HepG2 (cell line): ENCODE results near the gene CGB8. TPM values are rescaled to one million over a fixed set of nuclear protein-coding genes. Genes with fewer than 3 reads are reported as not detected.

Source experiments
- ATAC-seq: fragments of 200-7000 bp; cut with Tn5 transposase; 3 replicates; pipeline ENCODE4 v1.9.1; 2020; ENCODE audit warnings: mild to moderate bottlenecking, moderate library complexity
- BruUV-seq: library from RNA; stranded (reverse); fragments of 400-500 nt; replicated peaks from 2 replicates; lab custom pipeline; 2021; lab: Mats Ljungman, UMichigan
- CTCF ChIA-PET: fragments of 300-600 bp; formaldehyde crosslinking; extraction: SDS; loops from one replicate; lab custom pipeline; 2021; ENCODE audit warnings: low total read pairs, inconsistent platforms, low intra/inter-chr PET ratio; lab: Yijun Ruan, JAX
- POLR2A ChIA-PET: fragments of 350-600 bp; sonication (Branson Sonifier 250); formaldehyde crosslinking; loops from one replicate; lab custom pipeline; 2020; ENCODE audit warnings: antibody characterized with exemption, inconsistent platforms; lab: Yijun Ruan, JAX
- DNase-seq: peaks from one replicate; pipeline ENCODE4 v3.0.0-alpha.2; 2015; ENCODE audit warnings: low spot score
- FAIRE-seq: peaks from 3 replicates; lab custom pipeline; 2011; peaks lifted over from hg19 to GRCh38; lab: Jason Lieb, UNC
- H2AFZ ChIP-seq: one replicate; pipeline ENCODE4 v1.6.1; 2011; ENCODE audit warnings: low read length, inconsistent platforms
- H3K27ac ChIP-seq: fragments of 300-600 bp; 3 replicates; pipeline ENCODE4 v1.8.0; 2011; ENCODE audit warnings: mixed run types, mild to moderate bottlenecking, mixed read lengths, low read length, inconsistent platforms; ENCODE audit not compliant: insufficient read depth; ENCODE audit errors: extremely low read length
- H3K27me3 ChIP-seq, 2 experiments: fragments of 200-600 bp in 1 of 2; 2 replicates in 1 of 2; 3 replicates in 1 of 2; pipeline versions ENCODE4 v1.6.0 to v1.8.0; 2011; ENCODE audit warnings: low read length in 2 of 2, mild to moderate bottlenecking in 2 of 2, moderate library complexity in 2 of 2, inconsistent platforms in 1 of 2; ENCODE audit not compliant: insufficient read depth in 2 of 2, control insufficient read depth in 1 of 2
- H3K36me3 ChIP-seq, 2 experiments: fragments of 200-600 bp in 1 of 2; replicated peaks in 1 of 2; 2 replicates in 1 of 2; 3 replicates in 1 of 2; pipeline versions ENCODE4 v1.5.1 to v1.8.0; 2011; ENCODE audit warnings: low read length in 2 of 2, inconsistent platforms in 1 of 2; ENCODE audit not compliant: insufficient read depth in 2 of 2, control insufficient read depth in 1 of 2
- H3K4me1 ChIP-seq: 2 replicates; pipeline ENCODE4 v1.5.1; 2012; ENCODE audit warnings: low read length, inconsistent platforms; ENCODE audit not compliant: insufficient read depth
- H3K4me2 ChIP-seq: 2 replicates; pipeline ENCODE4 v1.6.0; 2011; ENCODE audit warnings: low read depth, low read length, inconsistent platforms
- H3K4me3 ChIP-seq, 3 experiments: fragments of 200-600 bp in 1 of 3; sonication (generic), shearing (Covaris generic) in 1 of 3; replicated peaks in 1 of 3; 2 replicates each; pipeline ENCODE4 v1.5.1; 2011 to 2016; ENCODE audit warnings: low read length in 3 of 3, inconsistent platforms in 2 of 3, low read depth in 2 of 3, mild to moderate bottlenecking in 2 of 3, control low read depth in 1 of 3, mixed read lengths in 1 of 3; ENCODE audit not compliant: insufficient read depth in 1 of 3
- H3K79me2 ChIP-seq: one replicate; pipeline ENCODE4 v1.6.1; 2011; ENCODE audit warnings: low read length, inconsistent platforms; ENCODE audit not compliant: insufficient read depth
- H3K9ac ChIP-seq: 2 replicates; pipeline ENCODE4 v1.6.0; 2011; ENCODE audit warnings: mild to moderate bottlenecking, low read depth, low read length, inconsistent platforms; ENCODE audit not compliant: insufficient read depth
- H3K9me3 ChIP-seq: 2 replicates; pipeline ENCODE4 v1.5.1; 2012; ENCODE audit warnings: mild to moderate bottlenecking, low read length
- H4K20me1 ChIP-seq: 2 replicates; pipeline ENCODE4 v1.6.0; 2011; ENCODE audit warnings: inconsistent platforms, mild to moderate bottlenecking, low read length, moderate library complexity; ENCODE audit not compliant: insufficient read depth
- MBD4 ChIP-seq: IDR thresholded peaks from 2 replicates; pipeline ENCODE4 v1.6.1; 2012; ENCODE audit warnings: low read length, inconsistent platforms, borderline replicate concordance
- MTERF4 ChIP-seq: sonication (generic); formaldehyde crosslinking; IDR thresholded peaks from 2 replicates; pipeline ENCODE4 v1.8.0; 2023; ENCODE audit warnings: mild to moderate bottlenecking, missing genetic modification reagents
- POGZ ChIP-seq: sonication (generic); formaldehyde crosslinking; IDR thresholded peaks from 2 replicates; pipeline ENCODE4 v1.4.0; 2020; ENCODE audit warnings: mild to moderate bottlenecking, missing genetic modification reagents
- RNF2 ChIP-seq: fragments of 450-650 bp; conservative IDR thresholded peaks from 2 replicates; pipeline ENCODE4 v1.6.1; 2016; ENCODE audit warnings: low read depth
- RORA ChIP-seq: sonication (generic); formaldehyde crosslinking; IDR thresholded peaks from 2 replicates; pipeline ENCODE4 v1.5.0; 2020; ENCODE audit warnings: mild to moderate bottlenecking, missing genetic modification reagents, moderate library complexity
- TCF7 ChIP-seq: sonication (generic); IDR thresholded peaks from 2 replicates; pipeline ENCODE4 v1.6.1; 2016; ENCODE audit warnings: antibody characterized with exemption, low read depth
- TEF ChIP-seq: sonication (generic); formaldehyde crosslinking; IDR thresholded peaks from 2 replicates; pipeline ENCODE4 v1.5.0; 2020; ENCODE audit warnings: missing genetic modification reagents
- ZBTB21 ChIP-seq: sonication (generic); formaldehyde crosslinking; IDR thresholded peaks from 2 replicates; pipeline ENCODE4 v1.4.0; 2020; ENCODE audit warnings: missing genetic modification reagents
- ZNF18 ChIP-seq: sonication (generic); formaldehyde crosslinking; IDR thresholded peaks from 2 replicates; pipeline ENCODE4 v1.8.0; 2022; ENCODE audit warnings: mild to moderate bottlenecking, missing genetic modification reagents; ENCODE audit not compliant: insufficient replicate concordance
- ZNF331 ChIP-seq: sonication (generic); formaldehyde crosslinking; IDR thresholded peaks from 2 replicates; pipeline ENCODE4 v1.4.0; 2020; ENCODE audit warnings: missing genetic modification reagents
- ZNF580 ChIP-seq: IDR thresholded peaks from 2 replicates; pipeline ENCODE4 v1.6.1; 2016; ENCODE audit warnings: low read depth, borderline replicate concordance
- ZNF672 ChIP-seq: sonication (generic); formaldehyde crosslinking; IDR thresholded peaks from 2 replicates; pipeline ENCODE4 v1.8.1; 2022; ENCODE audit warnings: missing genetic modification reagents
- ZNF691 ChIP-seq: sonication (generic); formaldehyde crosslinking; IDR thresholded peaks from 2 replicates; pipeline ENCODE4 v1.4.0; 2020; ENCODE audit warnings: missing genetic modification reagents, low read depth, mild to moderate bottlenecking, borderline replicate concordance
- WGBS: methylation state at CpG from one replicate; pipeline ENCODE4 v1.1.6; 2017; ENCODE audit warnings: low lambda C conversion rate; 5-methylcytosine and 5-hydroxymethylcytosine counted together
- in situ Hi-C: cut with HindIII; loops from 2 replicates; pipeline ENCODE4 v1.10.0; 2017; ENCODE audit warnings: low pct_unique_long_range_greater_than_20kb; ENCODE audit not compliant: extremely low pct_ligation_motif_present
- intact Hi-C: fragments of 100-400 bp; cut with micrococcal nuclease; formaldehyde crosslinking; loops from one replicate; pipeline ENCODE4 v1.10.0; 2022; ENCODE audit not compliant: unreplicated experiment
- polyA plus RNA-seq, 8 experiments: library from polyadenylated mRNA; depleted of rRNA in 3 of 8; stranded (reverse) in 7 of 8; unstranded in 1 of 8; fragments of >200 nt; fragmentation: Illumina TruSeq in 4 of 8; extraction: Trizol in 4 of 8; gene quantifications; 2 replicates each; pipeline versions ENCODE4 v1.2.1 to v1.2.3, GENCODE V29; 2011 to 2016; ENCODE audit warnings: low read depth in 4 of 8, missing spikeins in 1 of 8, mixed read lengths in 1 of 8; ENCODE audit not compliant: insufficient read depth in 1 of 8
- total RNA-seq, 5 experiments: library from RNA; depleted of rRNA; stranded (reverse); fragments of >200 nt; fragmentation: Illumina TruSeq; extraction: Trizol; gene quantifications; 2 replicates each; pipeline ENCODE4 v1.2.3, GENCODE V29; 2016; ENCODE audit warnings: low read depth in 1 of 5

CGB8 gene
- total and polyA plus RNA-seq, 2 of the 13 experiments (the other 11 are each of a cell fraction or from before 2014, with no cell fraction given) = not detected

- no peak for TF ChIP-seq ZNF18 (CRISPR knock-in tag)
- TF ChIP-seq ZNF691 (CRISPR knock-in tag) = no peak
- TF ChIP-seq, all 625 proteins: peak for 4
These were observed 34.6 kb downstream of the CGB8 start (continued) for GRCh38 chr19:49014123-49014869.

GRCh38 chr19:49011194-49011593, 37.7 kb downstream of the CGB8 start:
- Histone ChIP-seq H3K79me2 (no peaks in the 10 kb centered on the region), H2AFZ (no peak overlapping the region), H3K9me3 (no peaks in the 10 kb centered on the region), H3K9ac (no peak overlapping the region), H3K4me3 (no peak overlapping the region), H4K20me1 (no peaks in the 10 kb centered on the region), H3K27me3 (no peaks in the 10 kb centered on the region), H3K36me3 (peaks cover 18 to 64% of the 10 kb centered on the region in 2 experiments; a peak in 4 of 5 replicates), H3K27ac (no peak overlapping the region), H3K4me1 (no peaks in the 10 kb centered on the region), H3K4me2 (no peak overlapping the region)
- POLR2A ChIA-PET = no interaction called here
- CTCF ChIA-PET = no interaction called here
- in situ Hi-C loops (no loop called here), intact Hi-C loops (no loop called here)
- DNase-seq (no peak), ATAC-seq (no peak), FAIRE-seq (no peak)
- BruUV-seq = no TSS peak
- TF ChIP-seq ZNF580 (CRISPR knock-in tag) = no peak
- no peak for TF ChIP-seq POGZ (CRISPR knock-in tag)
- TF ChIP-seq RNF2 = no peak
- TF ChIP-seq ZNF331 (CRISPR knock-in tag) = no peak
- no peak for TF ChIP-seq ZNF672 (CRISPR knock-in tag)
- TF ChIP-seq TEF (CRISPR knock-in tag) = no peak
- TF ChIP-seq RORA (CRISPR knock-in tag) = no peak
- TF ChIP-seq MTERF4 (CRISPR knock-in tag) = no peak
- no peak for TF ChIP-seq MBD4
- TF ChIP-seq ZBTB21 (CRISPR knock-in tag) = no peak
- no peak for TF ChIP-seq TCF7
- WGBS = 88% methylated on average over 14 of the region's 17 CpGs
